ENCODE data around the gene PRDM13.

DNA sequence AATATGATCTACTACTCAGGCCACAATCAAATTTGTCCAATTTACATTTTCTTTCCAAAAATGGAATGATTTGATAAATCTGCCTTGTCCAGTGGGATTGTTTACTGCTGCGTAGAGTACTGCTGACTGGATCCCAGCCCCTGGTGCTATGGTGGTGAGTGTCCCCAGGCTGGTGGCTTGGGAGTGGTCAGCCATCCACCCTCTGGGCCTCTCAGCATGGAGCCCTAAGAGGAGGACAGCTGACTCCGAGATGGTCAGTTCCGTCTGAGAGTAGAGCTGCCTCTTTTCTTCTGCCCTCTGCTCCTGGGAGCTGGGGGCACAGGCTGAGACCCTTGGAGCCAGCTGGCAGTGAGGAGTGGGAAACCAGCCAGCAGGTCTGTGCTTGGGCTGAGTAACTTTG, 22.7 kb downstream of the PRDM13 start:
- TF ChIP-seq CTCF (IDR thresholded peaks at IDR 0.05 in 4 of 5, conservative IDR thresholded peaks at IDR 0.05 in 1 of 5) (no peak), POLR2A (IDR thresholded peaks at IDR 0.05) (no peak)

All from gastrocnemius medialis (tissue), 4 donors.